CD4-positive, alpha-beta T cell treated with Interleukin-21 for 1 hour (primary cell): Measurements from ENCODE around the gene FOXP2.
"Not testable (repeated sequence)": the region's sequence is repeated elsewhere in the genome, so short reads cannot be mapped to it uniquely, and the experiment has no call there.

ENCODE experiments used
- DNase-seq: peaks from one replicate; pipeline ENCODE4 v3.0.0-alpha.2; 2020

Gene FOXP2

DNA sequence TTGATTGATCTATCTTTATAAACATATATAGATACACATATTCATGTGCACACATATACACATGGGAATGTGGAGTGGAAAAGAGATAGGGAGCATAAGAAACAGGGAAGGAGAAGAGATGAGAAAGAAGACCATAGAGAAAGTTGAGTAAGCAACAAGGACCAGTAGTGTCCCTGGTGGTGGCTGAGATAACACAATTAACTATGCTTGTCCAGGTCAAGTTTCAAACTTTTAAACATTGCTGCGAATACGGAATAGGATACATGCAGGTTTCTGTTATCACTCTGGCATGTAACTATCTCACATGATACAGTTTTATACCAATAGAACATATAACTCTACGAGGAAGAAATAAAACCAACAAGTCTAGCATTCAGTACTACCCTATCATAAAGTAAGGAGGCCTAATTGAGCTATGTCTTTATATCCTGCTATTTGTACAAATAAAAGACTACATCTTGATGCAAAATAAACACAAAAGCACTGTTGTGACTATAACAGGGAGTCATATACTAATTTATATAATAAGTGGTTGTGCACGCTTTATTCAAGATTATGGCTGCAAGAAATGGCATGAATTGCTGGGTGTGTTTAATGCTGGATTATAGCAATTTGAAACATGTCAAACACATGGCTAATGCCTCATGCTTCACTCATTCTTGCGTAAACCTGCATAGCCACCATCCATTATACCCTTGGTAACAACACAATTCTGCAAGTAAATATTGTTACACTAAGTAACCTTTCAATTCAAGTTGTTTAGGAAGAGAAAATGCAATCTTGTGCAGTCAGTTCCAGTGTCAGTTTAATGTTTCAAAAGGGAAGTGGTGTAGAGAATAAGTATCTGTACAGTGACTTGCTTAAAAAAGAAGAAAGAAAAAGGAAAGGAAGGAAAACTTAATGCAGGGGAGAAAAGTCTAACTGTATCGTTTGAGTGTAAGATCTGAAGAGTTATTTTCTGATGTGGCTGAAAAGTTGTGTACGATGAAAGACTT lies 8.2 kb downstream of the FOXP2 start:
- DNase-seq = no peak

GRCh38 chr7:114426382-114426781 lies 11.8 kb downstream of the FOXP2 start:
- no peak for DNase-seq

DNA sequence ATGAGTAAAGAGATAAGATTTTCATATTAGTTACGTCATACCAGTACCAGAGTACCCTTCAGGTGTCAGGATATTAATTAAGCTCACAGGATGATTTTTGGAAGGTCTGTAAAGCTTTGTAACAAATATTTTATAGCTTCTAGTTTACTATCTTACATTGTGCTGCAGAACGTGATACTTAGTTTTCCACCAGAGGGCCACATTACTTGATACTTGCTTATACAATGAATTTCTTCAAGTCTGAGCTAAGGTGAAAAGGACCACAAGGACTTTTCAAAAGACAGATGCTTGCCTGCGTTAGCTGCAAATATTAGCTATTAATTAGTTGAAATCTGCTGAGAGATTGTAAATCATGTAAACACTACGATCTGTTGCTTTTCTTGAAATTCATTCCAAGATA lies 12.2 kb downstream of the FOXP2 start:
- DNase-seq = no peak

DNA sequence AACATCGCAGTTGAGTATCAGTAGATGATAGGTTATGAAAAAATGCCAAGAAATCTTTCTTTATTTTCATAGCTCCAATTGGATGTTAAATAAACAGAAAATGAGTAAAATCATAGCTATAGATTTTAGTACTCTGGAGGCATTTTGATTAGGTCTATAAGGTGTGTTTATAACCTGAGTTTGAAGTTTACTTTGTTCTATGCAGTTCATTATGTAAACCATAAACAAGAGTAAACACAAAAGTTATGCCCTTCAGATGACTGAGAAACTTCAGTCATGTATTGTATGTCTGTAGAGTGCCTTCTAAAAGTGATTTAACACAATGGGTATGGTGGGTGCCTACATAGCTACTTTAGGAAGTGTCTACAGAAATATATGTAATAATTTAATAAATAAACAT lies 13.6 kb downstream of the FOXP2 start:
- DNase-seq = no peak

DNA sequence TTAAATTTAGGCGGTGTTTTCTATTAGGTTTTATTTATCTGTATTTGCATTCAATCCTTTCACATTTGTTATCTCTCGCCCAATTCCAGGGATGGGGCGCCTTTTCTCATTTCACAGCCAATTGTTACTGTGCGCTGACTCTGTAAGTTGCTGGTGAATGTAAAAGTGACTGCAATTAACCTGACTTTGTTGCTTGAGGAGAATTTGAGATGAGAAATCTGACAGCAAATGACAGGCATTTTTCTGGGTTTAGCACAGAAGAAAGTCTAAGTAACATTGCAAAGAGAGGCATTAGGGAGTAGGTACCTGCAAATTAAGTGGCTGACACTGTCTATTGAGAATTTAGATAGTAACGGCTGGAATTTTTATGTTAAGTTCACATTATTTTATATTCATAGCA lies 16.6 kb downstream of the FOXP2 start:
- no peak for DNase-seq

GRCh38 chr7:114432061-114432460 lies 17.4 kb downstream of the FOXP2 start:
- DNase-seq = no peak

- no peak for DNase-seq
These were observed 18.1 kb downstream of the FOXP2 start for GRCh38 chr7:114432703-114433102.

DNA sequence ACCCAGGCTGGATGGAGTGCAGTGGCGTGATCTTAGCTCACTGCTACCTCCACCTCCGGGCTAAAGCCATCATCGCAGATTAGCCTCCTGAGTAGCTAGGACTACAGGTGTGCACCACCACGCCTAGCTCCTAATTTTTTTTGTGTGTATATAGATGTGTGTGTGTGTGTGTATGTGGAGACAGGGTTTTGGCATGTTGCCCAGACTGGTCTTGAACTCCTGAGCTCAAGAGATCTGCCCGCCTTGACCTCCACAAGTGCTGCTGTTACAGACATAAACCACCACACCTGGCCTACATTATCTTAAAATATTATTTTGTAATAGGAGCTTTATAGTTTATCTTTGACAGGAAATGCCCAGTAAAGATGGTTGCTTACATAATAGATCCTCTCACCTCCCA lies 25.0 kb downstream of the FOXP2 start:
- no peak for DNase-seq

DNA sequence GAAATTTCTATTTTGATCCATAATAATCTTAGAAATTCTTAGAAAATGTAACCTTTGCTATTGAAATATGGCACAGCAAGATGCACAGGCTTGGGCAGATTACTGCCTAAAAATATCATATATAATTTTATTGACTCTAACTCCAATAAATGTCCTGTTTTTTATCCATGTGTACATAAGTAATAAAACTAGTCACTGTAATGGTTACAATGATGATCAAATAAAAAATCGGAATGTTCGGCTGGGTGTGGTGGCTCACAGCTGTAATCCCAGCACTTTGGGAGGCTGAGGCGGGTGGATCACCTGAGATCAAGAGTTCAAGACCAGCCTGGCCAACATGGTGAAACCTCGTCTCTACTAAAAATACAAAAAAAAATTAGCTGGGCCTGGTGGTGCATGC lies 26.3 kb downstream of the FOXP2 start:
- DNase-seq = not testable (repeated sequence)

DNA sequence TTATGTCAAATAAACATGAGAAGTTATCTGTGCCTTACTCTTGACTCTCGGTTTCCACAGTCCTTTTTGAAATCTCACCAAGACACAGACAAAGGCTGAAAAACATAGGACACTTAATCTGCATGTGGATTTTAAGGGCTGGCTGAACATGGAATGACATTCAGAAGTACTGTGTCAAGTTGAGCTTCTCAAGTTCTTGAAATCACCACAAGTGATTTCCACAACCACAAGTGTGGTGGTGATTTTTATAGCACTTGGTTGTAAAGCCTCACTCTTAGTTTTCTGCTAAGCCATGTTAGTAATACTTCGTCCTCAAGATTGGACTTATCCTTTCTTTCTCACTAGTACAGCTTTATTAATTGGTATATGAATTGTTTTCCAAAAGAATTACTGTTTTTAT lies 29.6 kb downstream of the FOXP2 start:
- no peak for DNase-seq

GRCh38 chr7:114450431-114450830 lies 35.8 kb downstream of the FOXP2 start:
- no peak for DNase-seq

- no peak for DNase-seq
These were observed 45.0 kb downstream of the FOXP2 start for GRCh38 chr7:114459574-114459973.

GRCh38 chr7:114460021-114460420 lies 45.4 kb downstream of the FOXP2 start:
- no peak for DNase-seq

- no peak for DNase-seq
These were observed 52.3 kb downstream of the FOXP2 start for GRCh38 chr7:114466917-114467316.

DNA sequence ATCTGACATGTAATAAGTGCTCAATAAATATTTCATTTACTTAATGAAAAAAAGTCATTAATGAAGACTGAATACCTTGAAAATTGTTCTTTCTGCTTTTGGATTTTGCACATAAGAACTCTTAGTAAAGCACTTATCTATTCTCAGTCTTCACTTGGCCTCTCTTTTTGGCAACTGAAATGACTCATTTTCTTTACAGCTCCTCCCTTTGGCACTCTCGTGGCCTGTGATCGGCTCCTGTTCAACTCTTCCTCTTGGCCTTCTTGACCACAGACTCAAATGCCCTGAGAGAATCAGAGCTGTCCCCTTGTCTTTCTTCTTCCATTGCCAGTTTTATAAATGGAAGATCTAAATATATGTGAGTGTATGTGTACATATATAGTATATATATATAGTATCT lies 54.2 kb downstream of the FOXP2 start:
- DNase-seq = no peak

DNA sequence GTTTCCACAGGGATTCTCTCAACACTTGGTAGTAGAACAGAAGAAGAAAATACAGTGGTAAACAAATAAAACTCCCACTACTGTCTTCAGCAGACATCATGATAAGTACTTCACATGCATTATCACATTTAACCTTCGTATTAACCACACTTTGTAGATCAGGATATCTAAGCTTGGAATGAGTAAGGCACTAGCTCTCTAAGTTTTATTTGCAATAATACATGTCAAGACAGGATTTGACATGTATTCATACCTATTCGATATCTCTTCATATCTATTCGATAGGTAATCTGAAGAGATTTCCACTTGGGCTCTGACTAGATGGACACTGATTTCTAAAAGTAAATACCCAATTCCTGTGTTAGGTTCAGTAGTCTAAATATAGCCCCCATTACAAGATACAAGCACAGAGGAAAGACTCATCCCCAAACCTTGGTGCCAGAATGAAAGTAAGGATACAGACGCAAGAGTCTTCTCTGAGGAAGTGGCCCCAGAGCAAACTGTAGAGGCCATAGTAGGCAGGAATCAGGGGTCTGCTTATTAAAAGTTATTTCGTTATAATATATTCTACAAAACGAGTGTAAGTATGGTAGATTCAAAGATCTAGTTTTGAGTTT lies 58.4 kb downstream of the FOXP2 start:
- no peak for DNase-seq

DNA sequence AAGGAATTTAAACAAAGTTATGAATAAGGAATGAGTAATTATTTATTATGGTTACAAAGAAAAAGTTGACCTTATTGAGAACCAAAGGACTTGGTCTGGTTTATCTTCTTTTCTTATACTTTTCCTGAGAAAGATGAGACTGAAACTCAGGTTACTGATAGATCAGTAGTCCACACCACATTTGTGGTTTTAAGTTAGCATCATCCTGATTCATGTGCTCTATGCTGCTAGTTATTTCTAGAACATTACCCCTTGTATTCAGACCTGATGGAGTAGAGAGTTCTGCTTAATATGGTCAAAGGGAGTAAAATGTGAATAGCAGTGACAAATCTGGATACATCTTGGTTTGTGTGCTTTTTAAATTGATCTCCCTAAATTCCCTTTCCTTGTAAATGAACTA lies 63.8 kb downstream of the FOXP2 start:
- DNase-seq = no peak

GRCh38 chr7:114481999-114482398 lies 67.4 kb downstream of the FOXP2 start:
- no peak for DNase-seq

DNA sequence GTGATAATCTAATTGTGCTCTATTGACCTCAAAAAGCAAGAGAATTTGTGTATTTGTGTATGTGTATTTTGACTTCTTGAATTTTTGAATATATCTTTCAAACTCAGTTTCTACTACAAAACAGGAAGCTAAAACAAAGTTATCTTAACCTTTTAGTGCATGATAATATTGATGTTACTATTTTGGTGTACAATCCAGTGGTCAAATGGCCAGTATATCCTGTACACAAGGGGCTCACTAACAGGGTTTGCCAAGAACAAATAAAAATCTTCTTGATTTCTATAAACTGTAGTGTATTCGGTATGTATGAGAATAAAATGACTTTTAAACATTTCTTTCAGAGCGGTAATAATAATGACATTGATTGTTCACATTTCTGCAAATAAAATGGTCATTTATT lies 69.6 kb downstream of the FOXP2 start:
- no peak for DNase-seq

DNA sequence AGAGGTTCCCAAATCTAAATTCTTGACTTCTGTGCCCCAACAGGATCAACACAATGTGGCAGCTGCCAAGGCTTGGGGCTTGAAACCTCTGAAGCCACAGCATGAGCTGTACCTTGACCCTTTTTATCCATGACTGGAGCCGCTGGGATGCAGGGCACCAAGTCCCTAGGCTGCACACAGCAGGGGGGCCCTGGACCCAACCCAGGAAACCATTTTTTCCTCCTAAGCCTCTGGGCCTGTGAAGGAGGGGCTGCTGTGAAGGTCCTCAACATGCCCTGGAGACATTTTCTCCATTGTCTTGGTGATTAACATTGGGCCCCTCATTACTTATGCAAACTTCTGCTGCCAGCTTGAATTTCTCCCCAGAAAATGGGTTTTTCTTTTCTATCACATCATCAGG lies 72.6 kb downstream of the FOXP2 start:
- DNase-seq = no peak

DNA sequence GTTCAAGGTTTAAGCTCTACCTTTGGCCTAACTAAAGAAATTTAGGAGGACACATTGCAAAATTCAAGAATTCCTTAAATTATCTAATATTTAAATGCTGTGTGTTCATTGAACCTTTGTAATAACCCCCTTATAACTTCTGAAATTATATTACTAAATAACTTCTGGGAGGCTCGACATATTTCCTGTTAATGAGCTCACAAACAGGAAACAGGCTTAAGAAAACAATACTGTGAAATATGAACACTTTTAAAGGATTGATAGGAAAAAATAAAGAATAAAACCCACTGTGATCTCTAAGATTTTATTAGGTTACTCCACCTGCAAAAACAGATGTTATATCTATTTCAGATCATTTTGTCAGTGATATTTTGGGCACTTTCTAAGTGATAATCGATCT lies 74.1 kb downstream of the FOXP2 start:
- DNase-seq = no peak

DNA sequence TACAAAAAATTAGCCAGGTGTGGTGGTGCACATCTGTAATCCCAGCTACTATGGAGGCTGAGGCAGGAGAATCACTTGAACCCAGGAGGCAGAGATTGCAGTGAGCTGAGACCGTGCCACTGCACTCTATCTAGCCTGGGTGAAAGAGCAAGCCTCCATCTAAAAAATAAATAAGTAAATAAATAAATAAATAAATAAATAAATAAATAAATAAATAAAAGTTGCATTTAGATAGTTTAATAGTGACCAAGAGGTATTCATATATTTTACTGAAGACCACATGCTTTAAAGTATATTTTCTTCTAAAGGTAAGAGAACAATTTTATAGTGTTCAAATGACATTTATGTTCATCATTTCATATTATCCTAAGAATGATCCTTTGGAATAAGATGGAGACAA lies 82.9 kb downstream of the FOXP2 start:
- not testable (repeated sequence) for DNase-seq

DNA sequence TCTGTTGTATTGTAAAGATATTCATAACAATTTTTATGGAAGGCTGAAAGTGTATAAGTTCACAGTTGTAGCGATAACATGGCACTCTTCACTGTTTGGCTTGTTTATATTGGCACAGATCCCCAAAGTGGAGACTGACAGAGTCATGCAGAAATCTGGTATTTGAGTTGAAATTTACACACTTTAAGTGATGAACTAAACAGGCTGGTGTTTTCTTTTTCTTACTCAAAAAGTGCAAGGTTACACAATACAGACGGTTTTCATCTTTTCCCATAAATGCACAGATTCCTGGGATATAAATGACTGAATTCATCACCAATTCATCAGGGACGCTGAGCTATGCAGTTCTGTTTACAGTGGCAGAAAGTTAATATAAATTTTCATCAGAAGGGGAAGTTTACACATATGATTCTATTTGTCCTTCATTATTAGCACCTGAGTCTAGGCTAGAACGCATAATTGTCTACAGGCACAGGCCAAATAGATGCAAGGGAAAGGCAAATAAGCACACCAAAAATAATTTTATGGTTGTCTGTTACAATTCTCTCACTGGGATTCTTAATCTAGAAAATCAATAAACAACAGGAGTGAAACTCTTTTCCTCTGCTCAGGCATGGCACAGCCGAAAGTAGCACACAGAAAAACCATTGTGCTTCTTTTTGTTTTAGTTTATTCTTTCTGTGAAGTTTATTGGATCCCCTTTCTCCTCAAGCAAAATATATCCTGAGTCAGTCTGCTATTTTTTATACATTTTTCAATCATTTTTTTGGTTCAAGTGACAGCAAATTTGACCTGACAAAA lies 88.0 kb downstream of the FOXP2 start:
- DNase-seq = no peak

GRCh38 chr7:114504586-114504985 lies 90.0 kb downstream of the FOXP2 start:
- DNase-seq = no peak
